ENCODE measurements around the gene SLC5A11.
"Not testable (repeated sequence)": the region's sequence is repeated elsewhere in the genome, so short reads cannot be mapped to it uniquely, and the experiment has no call there.

SLC5A11 gene, protein sequence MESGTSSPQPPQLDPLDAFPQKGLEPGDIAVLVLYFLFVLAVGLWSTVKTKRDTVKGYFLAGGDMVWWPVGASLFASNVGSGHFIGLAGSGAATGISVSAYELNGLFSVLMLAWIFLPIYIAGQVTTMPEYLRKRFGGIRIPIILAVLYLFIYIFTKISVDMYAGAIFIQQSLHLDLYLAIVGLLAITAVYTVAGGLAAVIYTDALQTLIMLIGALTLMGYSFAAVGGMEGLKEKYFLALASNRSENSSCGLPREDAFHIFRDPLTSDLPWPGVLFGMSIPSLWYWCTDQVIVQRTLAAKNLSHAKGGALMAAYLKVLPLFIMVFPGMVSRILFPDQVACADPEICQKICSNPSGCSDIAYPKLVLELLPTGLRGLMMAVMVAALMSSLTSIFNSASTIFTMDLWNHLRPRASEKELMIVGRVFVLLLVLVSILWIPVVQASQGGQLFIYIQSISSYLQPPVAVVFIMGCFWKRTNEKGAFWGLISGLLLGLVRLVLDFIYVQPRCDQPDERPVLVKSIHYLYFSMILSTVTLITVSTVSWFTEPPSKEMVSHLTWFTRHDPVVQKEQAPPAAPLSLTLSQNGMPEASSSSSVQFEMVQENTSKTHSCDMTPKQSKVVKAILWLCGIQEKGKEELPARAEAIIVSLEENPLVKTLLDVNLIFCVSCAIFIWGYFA

DNA sequence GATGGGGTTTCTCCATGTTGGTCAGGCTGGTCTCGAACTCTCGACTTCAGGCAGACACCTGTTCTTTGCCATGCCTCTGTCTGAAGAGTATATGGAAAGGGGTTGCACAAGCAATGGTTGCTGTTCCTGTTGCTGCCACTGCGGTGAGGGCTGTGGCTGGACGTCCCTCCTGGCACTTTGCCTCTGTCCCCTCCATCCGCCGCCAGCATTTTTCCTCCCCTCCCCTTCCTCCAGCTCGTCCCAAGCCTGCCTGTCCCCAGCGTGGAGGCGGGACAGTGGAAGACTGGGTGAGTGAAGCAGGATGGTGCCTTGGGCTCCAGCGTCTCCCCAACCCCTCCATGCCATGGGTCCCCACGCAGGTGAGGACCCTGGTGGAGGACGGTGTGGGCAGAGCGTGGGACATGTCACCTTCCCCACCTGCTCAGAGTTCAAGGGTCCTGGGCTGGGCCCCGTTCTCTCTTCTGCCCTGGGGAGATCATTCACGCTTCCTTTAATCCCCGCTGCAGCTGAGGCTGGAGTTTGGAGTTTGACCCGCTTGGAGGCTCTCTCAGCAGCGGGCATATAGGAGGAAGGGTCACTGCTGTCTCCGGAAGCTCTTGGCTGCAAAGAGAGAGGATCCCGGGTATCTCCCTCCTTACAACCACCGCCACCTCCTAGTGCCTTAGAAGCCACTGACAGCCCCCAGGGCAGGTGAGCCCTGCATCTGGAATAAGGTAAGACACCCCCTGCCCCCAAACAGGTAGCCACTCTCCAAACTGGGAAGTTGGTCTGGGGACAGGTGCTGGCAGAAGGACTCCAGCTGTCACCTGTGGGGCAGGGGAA lies at the start of gene SLC5A11:
Gene SLC5A11, plus strand, starts transcription at position 238 of the 822 bp plus-strand sequence. CDS start 12,681 bp downstream, outside the sequence.
- DNase-seq (ENCODE audit: low read depth in 2 of 3, low spot score in 2 of 3): no peak

DNA sequence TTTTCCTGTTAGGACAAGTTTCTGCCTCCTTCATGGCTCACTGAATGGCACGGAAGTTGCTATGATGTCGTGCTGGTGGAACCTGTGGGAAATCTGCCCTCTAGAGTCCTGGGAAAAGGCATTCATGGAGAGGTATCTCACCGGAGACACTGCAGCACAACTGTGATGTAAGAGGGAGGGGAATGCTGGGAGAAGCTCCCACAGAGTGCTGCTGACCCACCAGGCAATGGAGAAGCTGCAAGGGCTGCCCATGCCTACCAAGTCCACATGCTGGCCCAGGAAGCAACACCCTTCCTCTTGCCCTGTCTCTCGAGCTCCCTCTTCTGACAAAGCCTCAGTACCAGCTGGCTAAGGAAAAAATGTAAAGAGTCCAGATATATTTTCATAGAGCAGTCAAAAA lies 45.2 kb upstream of the SLC5A11 start:
- no peak for DNase-seq (ENCODE audit: low read depth in 2 of 3, low spot score in 2 of 3)

DNA sequence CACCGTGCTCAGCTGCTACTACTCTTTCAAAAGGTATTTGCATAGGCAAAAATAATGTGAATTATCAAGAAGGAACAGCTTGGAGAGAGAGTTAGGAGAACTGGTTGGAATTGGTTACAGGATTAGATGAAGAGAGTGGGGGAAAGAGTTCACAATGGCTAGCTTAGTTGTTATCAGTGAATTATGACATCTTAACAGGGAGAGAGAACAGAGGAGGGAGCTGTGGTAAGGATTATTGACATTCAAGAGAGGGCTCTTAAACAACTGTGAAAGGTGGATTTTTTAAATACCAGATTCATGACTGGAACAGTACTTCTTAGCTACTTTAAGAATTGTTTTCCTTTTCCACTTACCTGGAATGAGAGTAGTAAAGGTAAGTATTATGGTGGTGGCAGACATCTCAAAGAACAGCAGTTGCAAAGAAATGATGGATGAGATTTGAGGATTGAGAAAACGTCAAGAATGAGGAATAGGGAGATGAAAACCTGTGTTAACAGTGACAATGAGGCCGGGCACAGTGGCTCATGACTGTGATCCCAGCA lies 43.9 kb upstream of the SLC5A11 start:
- DNase-seq (ENCODE audit: low read depth in 2 of 3, low spot score in 2 of 3): no peak

DNA sequence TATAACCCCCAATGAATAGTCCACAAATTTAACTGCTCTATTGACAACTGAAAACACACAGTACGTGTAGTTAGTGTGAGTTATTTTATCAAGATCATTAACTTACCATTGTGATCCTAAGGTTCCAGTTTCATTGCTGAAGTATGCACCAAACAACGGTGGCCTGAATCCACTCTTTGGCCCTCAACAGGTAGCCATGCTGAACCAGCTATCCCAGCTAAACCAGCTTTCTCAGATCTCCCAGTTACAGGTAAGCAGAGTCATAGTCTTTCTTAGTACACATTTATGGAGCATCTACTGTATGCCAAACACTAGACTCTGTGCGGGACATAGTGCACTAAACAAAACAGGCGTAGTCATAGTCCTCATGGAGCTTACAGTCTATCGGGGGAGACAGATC lies 40.3 kb upstream of the SLC5A11 start:
- DNase-seq (ENCODE audit: low read depth in 2 of 3, low spot score in 2 of 3): no peak

DNA sequence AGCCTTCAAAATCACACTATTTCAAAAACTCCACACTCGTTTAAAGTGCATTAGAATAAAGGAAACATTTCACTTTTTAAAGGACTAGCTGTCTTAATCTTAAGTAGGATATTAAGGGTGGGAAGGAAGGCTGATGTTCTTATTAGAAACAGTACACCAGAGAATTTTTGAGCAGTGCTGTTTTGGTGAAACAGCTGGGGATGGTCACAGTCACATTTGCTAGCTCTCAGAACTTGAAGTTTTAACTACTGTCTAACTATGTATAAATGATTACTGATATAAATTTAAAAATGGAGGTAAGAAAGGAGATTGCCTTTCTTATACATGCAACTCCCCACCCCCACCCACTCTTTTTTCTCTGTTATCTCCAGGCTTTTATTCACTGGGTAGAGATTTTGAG lies 38.5 kb upstream of the SLC5A11 start:
- no peak for DNase-seq (ENCODE audit: low read depth in 2 of 3, low spot score in 2 of 3)

DNA sequence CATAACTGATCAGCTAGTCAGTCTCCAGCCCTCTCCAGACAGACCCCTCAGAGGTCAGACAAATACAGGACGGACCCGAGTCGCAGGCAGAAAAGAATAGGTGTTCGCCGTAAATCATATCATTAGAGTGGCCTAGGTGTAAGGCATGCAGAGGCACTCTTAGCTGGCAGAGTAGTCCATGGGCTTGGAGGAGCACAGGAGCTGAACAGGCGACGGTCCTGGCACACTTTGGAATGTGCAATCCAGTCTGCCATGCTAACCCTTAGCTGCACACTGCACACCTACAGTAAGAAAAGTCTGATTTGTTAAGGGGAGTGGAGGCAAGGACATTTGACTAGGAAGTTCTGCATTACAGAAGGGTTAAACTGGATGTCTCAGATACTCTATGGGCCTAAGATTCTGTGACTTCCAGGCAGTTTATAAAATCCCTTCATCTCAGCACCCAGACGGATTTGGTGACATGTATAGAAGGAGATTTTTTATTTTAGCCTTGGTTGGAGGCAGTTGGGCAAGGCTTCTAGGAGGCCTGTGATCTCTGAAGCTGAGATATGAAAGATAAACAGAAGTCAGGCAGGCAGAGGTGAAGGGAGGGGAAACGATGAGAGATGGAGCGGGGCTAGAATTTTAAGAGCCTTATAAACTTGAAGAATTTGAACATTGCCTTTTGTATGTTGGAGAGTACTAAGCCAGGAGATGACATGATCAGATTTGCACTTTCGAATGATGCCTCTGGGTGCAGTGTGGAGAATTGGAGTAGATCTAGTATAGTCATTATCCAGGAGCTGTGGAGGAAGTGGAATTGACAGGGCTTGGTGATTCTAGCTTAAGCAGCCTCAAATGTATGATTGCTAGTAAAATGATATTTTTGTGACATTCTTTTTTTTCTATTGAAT lies 34.6 kb upstream of the SLC5A11 start:
- no peak for DNase-seq (ENCODE audit: low read depth in 2 of 3, low spot score in 2 of 3)

DNA sequence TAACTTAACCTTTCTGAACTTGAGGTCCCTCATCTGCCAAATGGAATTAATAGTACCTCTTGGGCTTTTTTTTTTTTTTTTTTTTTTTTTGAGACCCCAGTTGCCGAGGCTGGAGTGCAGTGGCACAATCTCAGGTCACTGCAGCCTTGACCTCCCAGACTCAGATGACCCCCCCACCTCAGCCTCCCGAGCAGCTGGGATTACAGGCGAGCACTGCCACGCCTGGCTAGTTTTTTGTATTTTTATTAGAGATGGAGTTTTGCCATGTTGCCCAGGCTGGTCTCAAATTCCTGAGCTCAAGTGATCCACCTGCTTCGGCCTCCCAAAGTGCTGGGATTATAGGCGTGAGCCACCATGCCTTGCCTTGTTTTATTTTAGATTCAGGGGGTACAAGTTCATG lies 33.0 kb upstream of the SLC5A11 start:
- DNase-seq (ENCODE audit: low read depth in 2 of 3, low spot score in 2 of 3): not testable (repeated sequence)

DNA sequence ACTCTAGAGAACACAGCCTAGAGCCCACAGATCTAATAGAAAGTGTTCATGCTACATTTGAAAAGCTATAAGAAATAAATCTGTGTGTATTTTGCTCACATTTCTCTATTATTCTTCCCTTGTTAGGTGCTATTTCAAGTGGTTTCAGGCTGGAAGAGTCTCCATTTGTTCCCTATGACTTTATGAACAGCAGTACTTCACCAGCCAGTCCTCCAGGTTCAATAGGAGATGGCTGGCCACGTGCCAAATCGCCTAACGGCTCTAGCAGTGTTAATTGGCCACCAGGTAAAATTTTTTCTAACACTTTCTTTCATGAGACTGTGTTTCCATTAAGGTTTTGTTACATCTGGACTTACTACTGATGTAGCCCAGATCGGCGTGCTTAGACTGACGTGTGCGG lies 30.7 kb upstream of the SLC5A11 start:
- DNase-seq (ENCODE audit: low read depth in 2 of 3, low spot score in 2 of 3): no peak

DNA sequence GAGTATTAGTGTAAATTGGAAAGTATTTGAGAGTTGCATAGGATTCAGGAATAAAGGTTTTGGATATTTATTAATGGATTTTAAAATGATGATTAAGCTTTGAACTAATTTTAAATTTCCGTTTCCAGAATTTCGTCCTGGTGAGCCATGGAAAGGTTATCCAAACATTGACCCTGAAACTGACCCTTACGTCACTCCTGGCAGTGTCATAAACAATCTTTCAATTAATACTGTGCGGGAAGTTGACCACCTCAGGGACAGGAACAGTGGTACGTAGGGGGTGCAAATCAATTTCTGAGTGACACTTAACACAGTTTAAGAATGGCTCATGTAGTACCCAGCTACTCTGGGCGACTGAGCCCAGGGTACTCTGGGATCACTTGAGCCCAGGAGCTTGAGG lies 29.1 kb upstream of the SLC5A11 start:
- no peak for DNase-seq (ENCODE audit: low read depth in 2 of 3, low spot score in 2 of 3)

DNA sequence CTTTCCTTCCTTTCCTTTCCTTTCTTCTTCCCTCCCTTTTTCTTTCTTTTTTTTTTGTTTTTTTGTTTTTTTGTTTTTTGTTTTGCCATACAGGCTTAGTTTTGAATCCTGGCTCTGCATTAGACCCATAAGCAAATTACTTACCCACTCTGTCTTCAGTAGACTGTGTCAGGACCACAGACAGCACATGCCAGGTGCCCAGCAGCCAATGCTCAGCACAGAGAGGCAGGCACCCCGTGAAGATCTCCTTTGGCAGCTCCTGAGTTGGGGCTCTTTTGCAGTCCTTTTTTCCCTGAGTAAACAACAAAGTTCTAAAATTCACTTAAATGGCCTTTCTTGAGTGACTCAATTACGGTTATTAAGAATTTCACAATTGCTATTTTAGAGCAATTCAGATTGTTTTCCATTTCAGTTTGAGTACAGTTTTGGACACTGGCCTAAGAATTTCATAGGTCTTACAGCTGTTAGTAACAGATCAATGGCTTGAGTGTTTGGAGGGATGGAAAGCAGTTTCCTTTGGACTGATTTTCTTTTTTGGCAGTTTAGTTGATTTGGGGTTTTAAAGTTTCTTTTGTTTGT lies 26.2 kb upstream of the SLC5A11 start:
- DNase-seq (ENCODE audit: low read depth in 2 of 3, low spot score in 2 of 3): no peak

DNA sequence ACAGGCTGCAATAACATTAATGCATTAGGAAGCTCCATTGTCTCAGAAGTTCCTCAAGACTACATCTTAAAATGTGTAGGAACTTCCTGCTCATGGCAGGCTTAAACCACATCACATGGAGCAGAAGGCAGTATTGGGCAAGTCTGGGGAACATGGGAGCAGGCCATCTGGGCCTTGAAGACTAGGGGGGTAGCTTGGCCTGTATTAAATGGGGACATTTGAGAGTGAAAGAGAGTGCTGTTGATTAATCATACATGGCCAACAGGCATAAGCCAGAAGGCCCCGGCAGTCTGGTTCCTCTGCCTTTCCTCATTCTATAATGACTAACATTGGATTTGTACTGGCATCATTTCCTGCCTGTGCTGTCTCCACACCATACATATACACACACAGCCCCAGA lies 25.2 kb upstream of the SLC5A11 start:
- DNase-seq (ENCODE audit: low read depth in 2 of 3, low spot score in 2 of 3): no peak

DNA sequence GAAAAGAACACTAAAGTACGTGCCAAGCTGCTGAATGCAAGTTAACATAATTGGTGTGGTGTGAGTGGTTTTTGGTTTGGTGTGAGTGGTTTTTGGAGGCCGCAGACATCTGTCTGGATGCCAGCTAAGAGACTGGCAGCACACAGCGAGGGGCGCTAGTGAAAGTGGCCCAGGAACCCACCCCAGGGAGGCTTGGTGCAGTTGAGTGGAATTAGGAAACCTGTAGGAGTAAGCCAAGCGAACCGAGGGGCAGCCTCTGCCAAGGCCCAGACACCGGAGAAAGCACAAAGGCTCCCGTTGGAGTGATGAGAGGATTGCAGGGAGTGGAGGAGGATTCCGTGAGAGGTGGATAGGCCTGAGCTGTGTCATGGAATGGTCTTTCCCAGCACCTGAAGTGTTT lies 24.6 kb upstream of the SLC5A11 start:
- DNase-seq (ENCODE audit: low read depth in 2 of 3, low spot score in 2 of 3): no peak

DNA sequence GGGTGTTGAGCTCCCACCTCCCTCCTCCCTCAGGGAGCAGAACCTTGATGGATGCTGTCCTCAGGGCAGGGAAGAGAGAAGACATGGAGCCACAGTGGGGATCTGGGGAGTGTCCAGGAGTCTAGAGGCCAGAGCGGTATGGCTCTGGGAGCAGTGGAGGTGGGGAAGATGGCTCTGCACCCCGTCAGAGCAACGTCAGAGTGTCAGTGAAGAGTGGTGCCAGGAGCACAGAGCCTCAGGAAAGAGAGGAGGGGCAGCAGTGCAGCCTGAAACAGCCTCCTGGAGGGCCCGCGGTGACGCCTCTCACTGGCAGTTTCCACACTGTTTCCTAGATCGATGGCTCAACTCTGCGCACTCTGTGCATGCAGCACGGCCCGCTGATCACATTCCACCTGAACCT lies 23.2 kb upstream of the SLC5A11 start:
- no peak for DNase-seq (ENCODE audit: low read depth in 2 of 3, low spot score in 2 of 3)

DNA sequence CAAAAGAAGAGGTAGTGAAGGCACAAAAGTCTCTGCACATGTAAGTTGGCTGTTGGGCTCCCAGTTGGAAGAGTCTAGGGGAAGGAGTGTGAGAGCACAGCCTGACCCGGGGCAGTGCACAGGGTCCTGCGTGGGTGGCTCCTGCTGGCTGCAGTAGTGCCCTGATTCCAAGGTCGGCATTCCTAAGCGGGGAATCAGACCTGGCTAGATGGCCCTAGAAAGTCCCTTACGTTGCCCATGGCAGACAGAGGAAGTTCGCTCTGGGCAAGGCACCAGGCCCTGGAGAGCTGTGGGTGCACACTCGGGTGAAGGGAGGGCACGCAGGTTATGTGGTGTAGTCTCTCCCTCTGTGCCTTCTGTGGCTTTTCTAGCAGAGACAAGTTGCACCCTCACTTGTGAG lies 22.8 kb upstream of the SLC5A11 start:
- DNase-seq (ENCODE audit: low read depth in 2 of 3, low spot score in 2 of 3): no peak

DNA sequence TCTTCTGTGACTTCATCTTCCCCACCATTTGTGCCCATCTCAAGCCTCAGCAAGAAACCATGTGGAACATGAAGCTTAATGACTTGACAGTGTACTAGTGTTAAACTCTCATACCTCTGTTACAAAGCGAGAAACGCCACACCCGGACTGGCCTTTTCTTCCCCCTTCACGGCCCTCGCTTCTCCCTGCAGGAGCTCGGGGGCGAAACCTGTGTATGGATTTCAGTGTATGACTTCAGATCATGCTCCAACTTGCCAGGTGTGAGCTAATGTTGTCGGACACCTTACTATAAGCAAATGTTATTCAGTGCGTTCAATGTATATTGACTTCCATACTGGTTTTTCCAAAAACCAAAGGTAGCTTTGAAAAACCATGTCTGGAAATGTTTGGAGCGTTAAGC lies 20.1 kb upstream of the SLC5A11 start:
- no peak for DNase-seq (ENCODE audit: low read depth in 2 of 3, low spot score in 2 of 3)

DNA sequence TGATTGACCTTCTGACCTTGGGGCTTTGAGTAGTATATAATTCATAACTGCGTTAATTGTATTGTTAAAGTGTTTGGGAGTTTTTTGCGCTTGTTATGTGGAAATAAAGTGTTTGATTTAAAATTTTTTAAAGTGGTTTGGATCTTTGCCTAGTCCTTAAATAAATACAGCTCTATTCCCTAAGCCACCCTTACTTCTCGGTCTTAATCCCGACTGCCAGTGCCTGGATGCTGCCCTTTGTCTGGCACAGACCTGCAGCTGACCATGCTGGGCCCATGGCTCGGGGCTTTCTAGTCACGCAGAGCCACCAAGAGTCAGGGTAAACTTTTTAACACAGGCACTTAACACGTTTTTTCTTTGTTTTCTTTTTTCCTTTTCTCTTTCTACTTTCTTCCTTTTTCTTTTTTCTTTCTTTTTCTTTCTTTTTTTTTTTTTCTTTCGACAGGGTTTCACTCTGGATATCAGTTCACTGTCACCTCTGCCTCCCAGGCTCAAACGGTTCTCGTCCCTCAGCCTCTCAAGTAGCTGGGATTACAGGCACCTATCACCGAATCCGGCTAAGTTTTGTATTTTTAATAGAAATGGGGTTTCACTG lies 19.6 kb upstream of the SLC5A11 start:
- no peak for DNase-seq (ENCODE audit: low read depth in 2 of 3, low spot score in 2 of 3)

DNA sequence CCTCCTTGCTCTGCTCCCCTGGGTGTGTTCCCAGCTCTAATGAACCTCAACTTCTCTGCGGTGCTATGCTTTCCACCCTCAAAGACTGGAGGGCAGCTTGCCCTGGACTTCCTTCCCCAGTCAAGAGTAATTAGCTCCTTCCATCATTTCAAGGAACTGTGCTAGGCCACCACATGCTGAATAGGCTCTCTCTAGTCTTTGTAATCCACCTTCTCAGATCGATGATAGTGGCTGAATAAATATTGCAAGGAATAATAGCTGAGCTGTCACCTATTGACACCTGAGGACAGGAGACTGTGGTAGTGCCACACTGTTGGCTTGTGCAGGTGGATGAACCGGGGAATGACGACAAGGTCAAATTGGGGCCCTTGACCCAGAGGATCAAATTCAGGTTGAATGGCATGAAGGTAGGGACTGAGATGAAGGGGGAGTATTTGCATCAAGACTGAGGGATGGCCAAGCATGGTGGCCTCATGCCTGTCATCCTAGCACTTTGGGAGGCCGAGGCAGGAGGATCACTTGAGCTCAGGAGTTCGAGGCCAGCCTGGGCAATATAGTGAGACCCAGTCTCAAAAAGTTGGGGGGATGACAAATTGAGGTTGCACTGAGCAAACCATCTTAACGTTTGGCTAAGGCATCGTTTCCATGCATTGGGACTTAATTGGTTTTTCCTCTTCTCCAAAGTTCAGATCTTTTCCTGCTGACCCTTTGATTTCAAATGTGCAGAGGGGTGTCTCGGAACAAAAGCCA lies 18.8 kb upstream of the SLC5A11 start:
- DNase-seq (ENCODE audit: low read depth in 2 of 3, low spot score in 2 of 3): no peak

DNA sequence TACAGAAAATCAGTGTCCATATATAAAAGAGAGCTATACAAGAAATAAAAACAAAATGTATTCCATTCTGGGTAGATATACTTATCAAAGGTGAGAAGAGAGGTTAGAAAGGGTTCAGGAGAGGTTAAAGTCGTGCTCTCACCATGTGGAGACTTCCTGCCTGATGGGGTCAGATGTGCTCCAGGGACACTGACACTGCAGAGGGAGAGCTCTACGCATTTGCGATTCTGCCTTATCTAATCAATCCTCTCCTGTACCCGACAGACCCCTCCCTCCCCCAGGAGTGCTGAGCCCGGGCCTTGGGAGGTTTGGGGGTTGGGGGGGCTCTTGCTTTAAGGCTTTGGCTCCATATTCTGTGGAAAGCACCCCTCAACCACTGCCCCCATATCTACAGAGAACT lies 16.6 kb upstream of the SLC5A11 start:
- DNase-seq (ENCODE audit: low read depth in 2 of 3, low spot score in 2 of 3): no peak

DNA sequence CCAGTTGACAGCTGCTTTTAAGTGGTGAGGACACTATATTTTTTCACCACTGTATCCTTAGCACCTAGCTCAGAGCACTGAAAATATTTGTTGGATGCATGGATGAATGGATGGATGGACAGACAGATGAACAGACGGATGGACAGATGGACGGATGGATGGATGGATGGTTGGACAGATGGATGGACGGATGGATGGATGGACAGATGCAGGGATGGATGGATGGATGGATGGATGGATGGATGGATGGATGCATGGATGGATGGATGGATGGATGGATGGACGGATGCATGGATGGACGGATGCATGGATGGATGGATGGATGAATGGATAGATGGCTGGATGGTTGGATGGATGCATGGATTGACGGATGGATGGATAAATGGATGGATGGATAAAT lies 12.4 kb upstream of the SLC5A11 start:
- DNase-seq (ENCODE audit: low read depth in 2 of 3, low spot score in 2 of 3): no peak

All from activated CD8-positive, alpha-beta memory T cell treated with anti-CD3 and anti-CD28 coated beads for 48 hours (primary cell).